Measurements from ENCODE around the gene HSBP1L1.

HSBP1L1 gene

GRCh38 chr18:79930020-79930642 is 34.3 kb upstream of the HSBP1L1 start:
- no peak for DNase-seq

DNA sequence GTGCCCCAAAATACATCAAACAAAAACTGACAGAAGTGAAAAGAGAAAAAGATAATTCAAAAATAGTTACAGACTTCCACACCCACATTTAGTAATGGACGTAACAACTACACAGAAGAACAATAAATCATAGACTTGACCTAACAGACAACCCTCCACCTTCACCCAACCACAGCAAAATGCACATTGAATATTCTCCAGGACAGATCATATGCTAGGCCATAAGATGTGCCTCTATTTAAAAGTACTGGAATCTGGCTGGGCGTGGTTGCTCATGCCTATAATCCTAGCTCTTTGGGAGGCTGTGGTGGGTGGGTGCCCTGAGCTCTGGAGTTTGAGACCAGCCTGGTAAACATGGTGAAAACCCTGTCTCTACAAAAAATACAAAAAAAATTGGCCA is 33.0 kb upstream of the HSBP1L1 start:
- no peak for DNase-seq

- DNase-seq, result no peak
Observed at GRCh38 chr18:79932907-79933306, 31.5 kb upstream of the HSBP1L1 start.

DNA sequence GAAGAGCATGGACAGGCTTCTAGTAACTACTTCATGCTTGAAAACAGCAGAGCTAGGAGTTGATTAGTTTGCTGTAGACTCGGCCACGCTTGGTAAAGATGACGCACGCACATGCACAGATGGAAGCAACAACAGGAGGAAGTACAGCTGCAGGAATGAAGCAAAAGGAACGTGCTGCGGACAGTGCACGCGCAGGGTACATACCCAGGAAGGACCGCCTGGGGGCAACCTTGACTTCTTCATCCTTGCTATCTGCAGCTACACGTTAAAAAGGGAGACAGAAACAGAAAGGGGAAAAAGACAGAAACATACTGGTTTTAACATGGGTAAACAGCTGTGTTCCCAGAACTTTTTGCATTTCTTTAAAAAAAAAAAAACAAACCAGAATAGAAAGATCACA is 30.7 kb upstream of the HSBP1L1 start:
- no peak for DNase-seq

DNA sequence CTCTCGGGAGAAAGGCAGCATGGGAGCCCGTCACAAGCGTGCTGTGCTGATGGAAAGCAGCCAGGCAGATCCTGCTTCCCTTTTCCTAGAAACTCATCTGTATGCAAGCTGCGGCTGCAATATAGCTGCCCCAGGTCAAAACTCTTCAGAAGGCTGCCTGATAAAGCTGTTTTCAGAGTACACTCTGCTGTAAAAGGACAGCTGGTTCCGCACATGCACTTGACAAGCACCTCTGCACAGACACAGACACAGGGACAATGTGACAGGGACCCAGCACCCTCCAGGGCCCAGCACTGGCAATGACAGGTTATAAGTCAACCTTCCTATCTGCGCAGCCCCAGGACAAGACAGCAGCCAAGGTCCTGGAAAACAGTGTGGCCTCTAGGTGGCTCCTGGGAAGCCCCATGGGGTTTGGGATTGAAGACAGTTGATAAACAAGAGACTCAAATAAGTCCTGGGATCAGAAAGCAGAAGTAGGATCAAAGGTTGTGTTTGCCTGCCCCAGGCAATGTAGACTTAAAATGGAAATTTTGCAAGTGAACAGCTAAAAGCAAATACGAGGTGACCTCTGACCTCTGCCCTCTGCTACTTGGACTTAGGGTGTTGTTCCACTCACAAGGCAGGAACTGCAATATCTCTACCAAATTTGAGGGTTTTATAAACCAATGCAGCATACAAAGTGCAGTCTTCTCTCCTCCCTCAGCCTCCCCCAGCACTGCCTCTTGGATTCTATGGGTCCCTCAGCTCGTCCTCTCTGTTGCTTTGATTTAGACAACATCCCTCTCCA is 29.9 kb upstream of the HSBP1L1 start:
- DNase-seq, result no peak

DNA sequence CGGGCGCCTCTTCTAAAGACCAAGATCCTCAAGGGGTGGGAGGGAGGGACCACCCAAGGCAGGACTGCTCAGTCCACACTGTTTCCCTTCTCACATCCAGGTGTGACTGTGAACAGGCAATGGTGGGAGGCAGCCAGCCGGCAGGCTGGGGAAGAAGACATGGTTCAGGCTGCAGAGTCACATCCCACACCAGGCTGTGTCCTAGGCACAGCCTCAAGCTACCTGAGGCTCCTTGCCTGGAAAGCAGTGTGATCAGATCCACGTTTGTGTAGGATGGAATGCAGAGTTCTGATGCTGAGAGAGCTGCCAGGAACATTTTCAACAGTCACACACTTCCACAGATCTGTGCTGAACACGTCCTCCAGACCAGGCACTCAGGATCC is 29.4 kb upstream of the HSBP1L1 start:
- no peak for DNase-seq

DNA sequence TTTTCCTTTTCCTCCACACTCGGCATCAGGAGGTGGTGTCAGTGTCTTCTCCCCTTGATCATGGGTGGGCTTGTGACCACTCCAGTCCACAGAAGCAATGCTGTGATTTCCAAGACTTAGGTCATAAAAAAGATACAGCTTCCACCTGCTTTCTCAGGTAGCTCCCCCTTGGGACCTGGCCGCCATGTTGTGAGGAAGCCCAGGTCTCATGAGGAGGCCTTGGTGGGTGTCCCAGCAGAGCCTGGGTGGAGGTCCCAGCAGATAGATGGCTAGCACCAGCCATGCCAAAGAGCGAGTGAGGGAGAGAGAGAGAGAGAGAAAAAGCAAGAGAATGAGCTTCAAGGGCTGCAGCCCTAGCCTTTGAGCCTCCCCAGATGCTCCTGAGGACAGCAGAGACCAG is 28.9 kb upstream of the HSBP1L1 start:
- DNase-seq, result no peak

GRCh38 chr18:79935925-79936324 is 28.5 kb upstream of the HSBP1L1 start:
- DNase-seq, result no peak

- DNase-seq, result no peak
Observed at GRCh38 chr18:79936641-79937040, 27.8 kb upstream of the HSBP1L1 start.

DNA sequence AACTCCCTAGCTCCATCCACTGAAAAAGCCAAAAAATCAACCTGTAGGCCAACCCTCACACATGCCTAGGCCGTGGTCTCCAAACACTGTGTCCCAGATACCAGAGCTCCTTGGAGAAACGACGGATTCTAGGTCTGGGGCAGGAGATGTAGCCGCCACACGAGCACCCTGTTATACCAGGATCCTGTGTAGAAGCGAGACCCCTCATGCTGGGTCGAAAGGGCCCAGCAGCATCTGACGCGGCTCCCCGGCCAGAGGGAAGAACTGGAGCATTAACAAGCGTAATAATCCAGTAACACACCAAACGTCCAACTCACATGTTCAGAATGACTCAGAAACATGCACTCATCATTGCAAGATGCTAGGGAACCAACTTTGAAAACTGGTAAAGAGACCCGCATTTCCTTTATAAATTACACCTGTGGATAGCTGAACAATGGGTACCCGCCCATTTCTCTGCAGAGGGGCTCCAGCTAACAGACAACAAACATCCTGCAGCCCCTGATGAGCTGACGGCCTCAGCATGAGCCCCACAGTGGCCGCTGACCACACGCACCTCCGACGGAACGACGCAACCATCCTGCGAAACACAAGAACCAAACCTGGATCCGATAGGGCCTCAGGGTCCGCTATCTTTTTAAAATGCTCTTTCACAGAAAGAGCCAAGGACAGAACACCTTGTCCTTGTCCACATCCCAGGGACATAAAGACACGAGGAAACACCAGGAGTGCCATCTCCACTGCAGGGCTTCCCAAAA is 27.2 kb upstream of the HSBP1L1 start:
- DNase-seq, result no peak

- DNase-seq, result no peak
Observed at GRCh38 chr18:79938196-79938595, 26.2 kb upstream of the HSBP1L1 start.

DNA sequence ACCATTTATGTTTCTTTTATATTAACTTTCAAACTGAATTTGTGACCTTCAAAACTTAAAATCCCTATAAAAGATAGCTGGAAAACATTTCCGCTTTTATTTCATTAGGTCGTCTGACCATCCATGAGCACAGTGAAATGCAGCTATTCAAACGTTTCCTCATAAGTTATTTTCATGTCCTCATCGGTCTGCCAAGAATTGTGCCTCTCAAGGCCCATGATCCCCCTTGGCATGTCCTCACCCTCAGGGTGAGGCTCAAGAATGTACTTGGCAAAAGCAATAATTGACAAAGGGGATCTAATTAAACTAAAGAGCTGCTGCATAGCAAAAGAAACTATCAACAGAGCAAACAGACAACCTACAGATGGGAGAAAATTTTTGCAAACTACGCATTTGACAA is 25.3 kb upstream of the HSBP1L1 start:
- no peak for DNase-seq

GRCh38 chr18:79940126-79940813 is 24.2 kb upstream of the HSBP1L1 start:
- no peak for DNase-seq

GRCh38 chr18:79940814-79941472 is 23.5 kb upstream of the HSBP1L1 start:
- no peak for DNase-seq

DNA sequence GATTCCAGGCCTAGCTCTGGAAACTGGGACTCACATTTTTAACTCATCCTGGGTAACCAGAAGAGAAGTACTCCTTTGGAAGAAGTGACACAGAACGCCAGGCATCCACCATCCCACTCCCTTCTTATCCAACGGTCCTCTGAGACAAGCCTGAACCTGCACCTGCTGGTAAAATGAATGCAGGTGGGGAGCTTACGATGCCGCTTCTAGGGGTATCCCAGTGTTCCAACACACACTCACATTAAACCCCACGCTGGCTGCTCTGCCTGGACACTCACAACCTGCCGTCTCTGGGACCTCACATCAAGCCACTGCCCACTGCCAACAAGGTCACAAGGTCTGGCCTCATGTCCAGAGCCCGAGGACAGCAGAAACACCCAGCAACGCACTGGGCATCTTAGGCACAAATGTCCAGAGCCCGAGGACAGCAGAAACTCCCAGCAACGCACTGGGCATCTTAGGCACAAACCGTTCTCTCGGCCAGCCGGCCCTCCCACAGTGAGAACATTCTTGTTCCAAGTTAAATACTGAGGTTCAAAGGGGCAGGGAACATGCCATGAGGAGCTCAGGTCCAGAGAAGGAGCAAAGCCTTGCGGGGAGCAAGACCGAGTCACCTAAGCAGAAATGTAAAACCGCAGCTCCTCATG is 22.8 kb upstream of the HSBP1L1 start:
- no peak for DNase-seq

DNA sequence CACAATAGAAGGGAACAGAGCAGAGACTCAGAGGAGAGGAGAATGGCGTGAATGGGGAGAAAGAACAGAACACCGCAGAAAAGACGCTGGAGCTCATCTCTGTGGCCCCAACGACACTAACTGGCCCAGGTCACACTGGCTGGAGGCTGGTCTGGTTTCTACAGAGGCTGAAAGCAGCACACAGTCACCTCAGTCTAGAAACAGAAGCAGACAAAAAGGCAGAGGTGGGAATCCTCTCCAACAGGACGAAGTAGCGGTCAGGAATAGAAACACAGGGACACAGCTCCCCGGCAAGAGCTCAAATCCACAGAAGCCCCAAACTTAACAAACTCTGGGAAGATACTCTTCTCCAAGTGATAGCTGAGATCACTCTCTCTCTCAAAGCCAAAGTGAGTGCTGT is 22.2 kb upstream of the HSBP1L1 start:
- DNase-seq, result no peak

GRCh38 chr18:79942786-79943607 is 21.4 kb upstream of the HSBP1L1 start:
- no peak for DNase-seq

DNA sequence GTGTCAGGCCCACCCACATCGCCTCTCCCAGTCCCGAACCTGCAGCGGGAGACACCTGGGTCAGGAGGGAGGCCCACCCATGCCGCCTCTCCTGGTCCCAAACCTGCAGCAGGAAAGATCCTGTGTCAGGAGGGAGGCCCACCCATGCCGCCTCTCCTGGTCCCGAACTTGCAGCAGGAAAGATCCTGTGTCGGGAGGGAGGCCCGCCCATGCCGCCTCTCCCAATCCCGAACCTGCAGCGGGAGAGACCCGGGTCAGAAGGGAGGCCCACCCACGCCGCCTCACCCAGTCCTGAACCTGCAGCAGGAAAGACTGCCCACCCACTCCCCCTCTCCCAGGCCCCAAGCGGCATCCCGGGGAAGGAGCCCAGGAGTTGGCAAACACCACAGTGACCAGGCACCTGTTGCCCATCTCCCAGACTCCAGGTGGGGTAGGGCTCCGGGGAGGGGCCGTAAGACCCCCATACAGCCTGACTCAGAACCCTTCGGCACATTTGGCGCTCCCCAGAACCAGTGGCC is 20.8 kb upstream of the HSBP1L1 start:
- no peak for DNase-seq

- peak in 1 of 2 experiments; percentile 20 for DNase-seq
Observed at GRCh38 chr18:79944126-79944731, 20.2 kb upstream of the HSBP1L1 start.

- no peak for DNase-seq
Observed at GRCh38 chr18:79944746-79945117, 19.7 kb upstream of the HSBP1L1 start.
